Ramos (cell line): ENCODE measurements around the gene ASIC4.

Experiments
- in situ Hi-C: fragments of 300-500 bp; cut with MboI; formaldehyde crosslinking; loops from one replicate; pipeline ENCODE4 v1.14.3; 2022; ENCODE audit warnings: low sequenced_read_pairs; ENCODE audit not compliant: unreplicated experiment

ASIC4 gene

DNA sequence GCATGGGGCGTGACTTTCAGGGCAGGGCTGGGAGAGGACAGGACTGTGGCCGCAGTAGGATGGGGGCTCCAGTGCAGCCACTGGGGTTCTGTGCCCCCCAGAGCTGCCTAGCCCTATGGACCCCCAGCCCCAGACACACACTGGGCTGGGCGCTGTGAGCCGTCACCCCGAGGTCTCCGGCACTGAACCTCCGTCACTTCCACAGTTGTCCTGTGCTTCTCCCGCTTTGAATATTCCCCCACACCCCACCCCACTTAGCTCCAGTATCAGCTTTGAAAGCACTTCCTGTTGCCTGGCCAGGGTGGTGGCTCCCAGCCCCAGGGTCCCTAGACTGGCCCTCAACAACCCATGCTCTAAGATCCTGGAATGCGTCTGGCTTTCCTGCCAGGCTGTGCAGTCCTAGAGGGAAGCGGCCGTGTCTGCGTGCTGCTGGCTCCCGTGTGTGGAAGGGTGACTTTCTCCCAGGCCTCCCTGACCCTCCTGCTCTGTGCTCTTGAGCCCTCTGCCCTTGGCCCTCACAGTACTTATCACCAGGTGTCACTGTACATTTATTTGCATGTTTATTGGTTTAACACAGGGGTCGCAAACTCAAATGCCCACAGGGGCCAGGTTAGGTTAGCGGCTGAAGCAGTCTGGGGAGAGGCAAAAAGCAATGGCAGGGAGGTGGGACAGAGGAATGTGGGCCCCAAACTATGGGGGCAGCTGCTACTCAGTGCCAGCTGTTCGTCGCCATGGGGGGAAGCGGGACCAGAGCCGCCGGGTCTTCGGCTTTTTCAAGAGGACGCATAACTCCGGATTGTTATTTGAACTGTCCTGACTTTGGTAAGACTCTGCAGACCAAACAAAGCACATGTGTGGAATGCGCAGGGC is 47.1 kb downstream of the ASIC4 start:
- in situ Hi-C loops, result no loop called here

DNA sequence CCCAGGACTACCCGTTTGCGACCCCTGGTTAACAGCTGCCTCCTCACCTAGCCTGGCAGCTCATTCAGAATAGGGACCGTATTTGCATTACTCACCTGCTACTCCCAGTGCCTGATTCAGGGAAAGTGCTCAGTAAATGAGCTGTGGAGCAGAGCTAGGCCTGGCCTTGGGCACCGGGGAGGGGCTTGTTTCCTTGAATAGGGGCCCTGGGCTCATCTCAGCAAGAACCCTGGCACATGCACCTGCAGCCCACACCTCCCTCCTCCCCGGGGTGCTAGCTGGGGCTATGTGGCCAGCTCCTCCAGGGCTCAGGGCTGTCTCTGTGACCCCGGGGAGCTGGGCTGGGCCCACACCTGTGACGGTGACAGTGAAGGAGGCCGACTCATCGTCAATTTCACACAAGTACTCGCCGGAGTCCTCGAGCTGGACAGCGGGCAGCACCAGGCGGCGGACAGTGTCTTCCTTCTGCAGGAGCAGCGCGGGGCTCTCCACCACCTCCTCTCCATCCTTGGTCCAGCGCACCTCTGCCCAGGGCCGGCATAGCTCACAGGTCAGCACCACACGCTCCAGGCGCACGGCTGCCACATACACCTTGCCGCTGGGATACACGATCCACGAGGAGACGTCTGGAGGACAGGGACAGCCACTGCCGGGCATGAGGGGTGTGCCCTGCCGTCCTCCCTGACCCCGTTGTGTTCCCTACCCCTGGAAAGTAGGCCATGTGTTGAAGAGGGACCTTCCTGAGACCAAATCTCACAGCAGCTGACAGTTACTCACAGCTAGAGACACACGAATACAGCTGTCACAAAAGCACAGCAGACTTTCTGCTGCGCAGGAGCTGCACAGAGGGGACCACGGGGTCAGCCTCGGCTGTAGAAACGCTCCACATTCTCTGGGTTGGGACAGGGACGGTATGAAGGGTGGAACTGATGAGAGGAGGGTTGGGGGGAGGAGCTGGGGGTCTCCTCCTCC is 48.1 kb downstream of the ASIC4 start:
- in situ Hi-C loops, result no loop called here

DNA sequence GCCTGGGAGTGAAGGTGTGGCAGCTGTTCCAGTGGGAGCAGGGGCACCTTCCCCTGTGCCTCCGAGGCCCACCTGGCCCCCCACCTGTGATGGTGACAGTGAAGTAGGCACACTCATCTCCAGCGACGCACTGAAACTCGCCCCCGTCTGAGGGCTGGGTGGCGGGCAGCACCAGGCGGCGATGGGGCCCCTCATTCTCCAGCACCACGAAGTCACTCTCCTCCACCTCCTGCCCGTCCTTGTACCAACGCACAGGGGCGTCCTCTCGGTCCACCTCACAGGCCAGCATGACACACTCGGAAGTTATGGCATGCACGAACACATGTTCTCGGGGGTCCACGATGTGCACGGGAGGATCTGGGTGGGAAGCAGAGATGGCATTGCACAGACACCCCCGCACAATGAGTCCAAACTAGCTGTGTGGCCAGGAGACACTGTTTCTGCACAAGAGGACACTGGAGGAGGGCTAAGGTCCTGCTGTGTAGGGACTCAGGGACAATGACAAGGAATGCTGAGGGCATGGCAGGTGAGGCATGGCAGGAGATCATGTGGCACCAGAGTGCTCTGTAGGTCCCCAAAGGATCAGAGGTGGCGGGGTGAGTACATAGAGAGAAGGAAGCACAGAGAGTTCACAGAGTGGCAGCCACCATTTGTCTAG is 49.1 kb downstream of the ASIC4 start:
- in situ Hi-C loops, result no loop called here

DNA sequence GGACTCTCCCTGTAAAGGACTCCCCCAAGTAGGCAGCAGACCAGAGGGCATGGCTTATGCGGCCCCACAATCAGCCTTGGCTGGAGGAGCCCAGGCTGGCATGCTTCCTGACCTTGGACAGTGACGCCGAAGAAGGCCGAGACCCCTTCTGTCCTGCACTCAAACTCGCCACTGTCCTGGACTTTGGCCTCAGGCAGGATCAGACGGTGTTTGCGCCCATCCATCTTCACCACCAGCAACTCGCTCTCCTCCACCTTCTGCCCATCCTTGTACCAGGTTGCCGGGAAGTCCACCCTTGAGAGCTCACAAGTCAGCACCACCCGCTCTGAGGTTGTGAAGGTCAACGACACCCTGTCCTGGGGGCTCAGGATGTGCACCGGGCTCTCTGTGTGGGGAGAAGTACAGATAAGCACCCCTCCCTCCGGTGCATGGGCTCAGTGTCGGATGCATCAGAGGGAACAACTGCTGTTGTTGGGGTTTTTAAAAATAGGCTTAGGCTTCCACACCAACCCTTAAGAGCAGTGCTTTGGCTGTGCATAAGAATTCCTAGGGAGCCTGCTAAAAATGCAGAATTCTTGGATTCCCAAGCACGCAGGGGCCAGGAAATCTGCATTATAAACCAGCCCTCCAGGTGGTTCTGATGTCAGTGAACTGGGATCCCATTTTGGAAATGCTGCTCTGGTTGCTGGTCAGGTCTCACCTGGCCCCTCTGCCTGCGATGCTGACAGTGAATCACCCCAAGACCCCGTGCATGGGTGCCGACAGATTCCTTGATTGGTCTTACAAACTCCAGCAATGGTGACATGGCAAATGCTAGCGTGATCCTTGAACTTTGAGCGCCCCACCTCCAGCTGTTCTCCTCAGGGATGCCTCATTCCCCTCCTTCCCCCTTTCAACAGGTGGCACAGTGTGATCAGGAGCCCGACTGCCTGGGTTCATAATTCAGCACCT is 51.1 kb downstream of the ASIC4 start:
- in situ Hi-C loops, result no loop called here

DNA sequence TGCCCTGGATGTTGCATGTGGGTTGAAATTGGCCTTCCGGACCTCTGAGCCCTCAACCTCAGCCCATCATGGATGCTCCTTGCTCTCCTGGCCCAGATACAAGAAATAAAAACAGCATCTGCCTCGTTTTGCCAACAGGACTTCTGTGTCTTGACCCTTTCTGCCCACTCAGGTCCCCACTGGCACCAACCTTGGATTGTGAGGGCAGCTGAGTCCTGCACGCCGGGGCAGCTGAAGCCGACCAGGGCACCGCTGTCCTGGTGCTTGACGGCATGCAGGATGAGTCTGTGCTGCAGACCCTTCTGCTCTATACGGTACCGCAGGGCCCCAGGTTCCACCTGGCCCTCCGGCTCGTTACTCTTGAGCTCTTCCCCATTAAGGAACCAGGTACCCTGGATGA is 52.4 kb downstream of the ASIC4 start:
- in situ Hi-C loops, result no loop called here

DNA sequence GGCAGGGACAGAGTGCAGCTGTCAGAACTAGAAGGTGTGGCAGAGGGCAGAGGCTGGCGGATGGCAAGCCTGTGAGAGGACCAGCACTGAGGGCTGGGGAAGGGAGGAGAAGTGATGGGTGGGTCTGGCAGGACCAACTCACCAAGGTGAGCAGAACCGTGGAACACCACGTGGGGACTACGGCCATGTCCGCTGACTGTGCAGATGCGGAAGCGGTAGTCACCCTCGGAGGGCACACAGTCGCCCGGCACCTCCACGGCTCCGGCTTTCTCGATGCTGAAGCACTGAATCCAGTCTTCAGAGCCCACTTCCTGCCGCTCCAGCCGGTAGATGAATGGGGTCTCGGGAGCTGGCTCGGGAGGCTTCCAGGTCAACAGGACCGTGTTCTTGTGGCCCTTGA is 52.8 kb downstream of the ASIC4 start:
- in situ Hi-C loops, result no loop called here

DNA sequence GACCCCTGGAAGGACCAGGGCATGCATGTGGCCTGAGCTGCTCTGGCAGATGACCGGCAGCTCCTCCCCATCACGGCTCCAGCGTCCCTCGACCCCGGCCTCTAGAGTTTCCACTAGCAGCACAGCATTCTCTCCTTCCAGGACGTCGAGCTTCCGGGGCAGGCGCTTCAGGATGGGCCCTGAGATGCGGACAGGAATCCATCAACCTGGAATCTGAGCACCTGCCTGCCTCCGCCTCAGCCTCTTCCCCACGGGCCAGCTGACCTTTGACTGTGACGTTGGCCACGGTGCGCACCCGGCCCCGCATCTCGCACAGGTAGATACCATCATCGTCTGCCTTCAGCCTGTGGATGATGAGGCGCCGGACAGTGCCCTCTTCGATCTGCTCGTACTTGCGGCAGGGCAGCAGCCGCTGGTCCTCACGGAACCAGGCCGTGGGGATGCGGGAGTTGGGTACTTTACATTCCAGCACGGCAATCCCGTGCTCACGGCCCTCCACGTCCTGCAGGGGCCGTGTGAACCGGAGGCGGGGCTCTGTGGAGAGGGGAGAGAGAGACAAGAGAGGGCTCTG is 53.6 kb downstream of the ASIC4 start:
- in situ Hi-C loops, result no loop called here

DNA sequence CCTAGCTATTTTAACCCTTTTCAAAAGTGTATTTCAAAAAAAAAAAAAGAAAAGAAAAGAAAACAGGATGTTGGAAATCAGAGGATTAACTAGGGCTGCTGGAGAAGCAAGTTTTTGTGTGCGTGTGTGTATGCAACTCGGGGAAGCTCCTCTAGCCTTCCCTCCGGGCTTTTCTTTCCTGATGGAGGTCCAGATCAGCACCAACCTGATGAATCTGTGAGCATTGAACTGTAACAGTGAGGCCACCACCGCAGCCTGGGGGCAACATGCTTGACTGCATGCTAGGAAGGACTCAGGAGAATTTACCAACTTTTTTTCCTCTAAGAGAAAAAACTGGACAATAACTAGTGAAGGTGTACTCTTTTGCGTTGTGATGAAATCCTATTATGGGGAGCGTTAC is 54.8 kb downstream of the ASIC4 start:
- in situ Hi-C loops, result no loop called here

DNA sequence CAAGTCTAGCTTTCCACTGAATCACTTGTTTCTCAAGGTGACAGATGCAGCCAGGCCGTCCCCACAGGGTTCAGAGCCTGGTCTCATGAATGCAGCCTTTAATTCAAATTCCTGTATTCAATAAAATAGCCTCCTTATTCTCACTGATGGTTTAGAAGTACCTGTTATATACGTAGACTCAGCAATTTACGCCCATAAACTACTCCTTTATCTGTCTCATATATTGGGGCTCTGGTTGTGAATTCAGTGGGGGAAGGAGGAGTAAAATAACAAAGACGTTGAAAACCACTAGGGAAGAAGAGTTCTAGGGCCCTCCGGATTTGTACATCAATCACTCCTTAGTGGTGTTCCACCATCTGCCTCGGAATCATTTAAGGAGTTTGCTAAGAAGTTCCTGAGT is 55.4 kb downstream of the ASIC4 start:
- in situ Hi-C loops, result no loop called here

DNA sequence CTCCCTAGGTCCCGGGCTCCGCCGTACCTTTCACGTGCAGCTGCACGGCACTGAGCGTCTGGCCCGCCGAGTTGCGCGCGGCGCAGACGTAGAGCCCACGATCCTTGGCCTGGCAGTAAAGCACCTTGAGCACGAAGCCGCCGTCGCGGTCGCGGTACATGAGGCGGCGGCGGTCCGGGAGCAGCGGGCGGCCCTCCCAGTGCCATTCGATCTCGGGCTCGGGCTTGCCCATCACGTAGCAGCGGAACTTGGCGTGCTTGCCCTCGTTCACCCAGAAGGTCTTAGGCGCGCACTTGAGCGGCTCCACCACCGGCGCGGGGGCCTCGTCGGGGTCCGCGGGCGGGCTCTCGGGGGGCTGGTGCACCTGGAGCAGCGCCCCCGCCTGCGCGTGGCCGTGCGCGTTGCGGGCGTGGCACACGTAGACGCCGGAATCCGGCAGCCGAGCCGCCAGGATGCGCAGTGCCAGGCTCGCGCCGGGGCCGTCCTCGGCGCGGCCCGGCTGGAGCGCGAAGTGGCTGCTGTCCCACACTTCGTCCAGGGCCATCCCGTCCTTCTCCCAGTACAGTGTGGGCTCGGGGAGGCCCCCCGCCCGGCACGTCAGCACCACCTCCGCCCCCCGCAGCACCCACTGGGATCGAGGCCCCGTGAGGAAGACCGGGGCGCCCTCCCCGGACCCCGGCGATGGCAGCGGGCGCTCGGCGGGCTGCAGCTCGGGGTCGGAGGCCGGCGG is 56.1 kb downstream of the ASIC4 start:
- in situ Hi-C loops, result no loop called here

DNA sequence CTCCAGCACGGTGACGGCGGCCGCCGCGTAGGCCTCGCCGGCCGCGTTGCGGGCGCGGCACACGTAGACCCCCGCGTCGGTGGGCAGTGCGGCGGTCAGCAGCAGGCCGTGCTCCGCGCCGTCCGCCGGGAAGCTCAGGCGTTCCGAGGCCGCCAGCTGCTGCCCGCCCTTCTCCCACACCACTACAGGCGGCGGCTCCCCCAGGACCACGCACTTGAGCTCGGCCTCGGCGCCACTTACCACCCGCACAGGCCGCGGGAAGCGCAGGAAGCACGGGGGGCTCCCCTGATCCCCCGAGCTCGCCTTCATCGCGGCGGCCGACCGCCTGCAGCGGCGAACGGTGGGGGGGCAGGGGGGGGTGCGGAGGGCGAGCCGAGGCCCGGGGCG is 56.6 kb downstream of the ASIC4 start:
- in situ Hi-C loops, result no loop called here

DNA sequence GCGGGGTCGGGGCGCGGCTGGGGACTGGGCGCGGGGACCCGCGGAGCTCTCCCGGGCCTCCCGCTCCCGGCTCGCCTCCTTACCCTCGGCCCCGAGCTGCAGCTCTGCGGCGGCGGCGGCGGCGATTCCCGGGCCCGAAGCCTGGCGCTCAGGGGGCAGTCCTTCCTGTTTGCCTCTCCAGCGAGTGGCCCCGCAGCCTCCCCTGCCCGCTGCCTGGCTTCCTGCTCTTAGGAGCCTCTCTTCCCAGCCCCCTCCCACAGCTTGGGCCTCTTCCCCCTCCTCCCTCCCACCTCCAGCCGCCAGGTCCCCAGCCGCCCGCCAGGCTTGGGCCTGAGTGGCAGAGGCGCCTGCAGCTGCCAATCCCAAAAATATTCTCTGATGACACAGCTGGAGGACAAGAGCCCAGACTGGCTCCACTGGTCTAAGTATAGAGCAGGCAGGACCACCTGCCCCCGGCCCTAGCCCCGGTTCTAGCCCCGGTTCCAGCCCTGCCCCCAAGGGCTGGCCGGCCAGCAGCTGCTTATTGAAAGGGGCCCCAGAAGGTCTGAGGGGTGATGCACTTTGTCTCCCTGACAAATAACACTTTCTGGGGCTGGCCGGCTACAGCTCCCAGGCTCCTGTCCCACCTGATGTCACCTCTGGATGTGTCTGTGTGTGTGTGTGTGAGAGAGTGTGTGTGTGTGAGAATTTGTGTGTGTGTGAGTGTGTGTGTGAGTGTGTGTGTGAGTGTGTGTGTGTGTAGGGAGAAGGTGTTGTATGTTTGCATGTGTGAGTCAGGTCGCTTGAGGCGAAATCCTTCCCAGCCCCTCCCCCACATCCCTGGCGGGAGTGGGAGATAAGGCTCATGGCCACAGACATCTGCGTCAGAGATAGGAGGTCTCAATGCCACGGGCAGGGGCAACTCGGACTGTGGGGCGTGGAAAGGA is 57.3 kb downstream of the ASIC4 start, which contains the start of gene OBSL1:
OBSL1 (minus strand) TSS at position 229 of the 926 bp plus-strand sequence. CDS start 307 bp downstream, outside the sequence.
- in situ Hi-C loops, result no loop called here

DNA sequence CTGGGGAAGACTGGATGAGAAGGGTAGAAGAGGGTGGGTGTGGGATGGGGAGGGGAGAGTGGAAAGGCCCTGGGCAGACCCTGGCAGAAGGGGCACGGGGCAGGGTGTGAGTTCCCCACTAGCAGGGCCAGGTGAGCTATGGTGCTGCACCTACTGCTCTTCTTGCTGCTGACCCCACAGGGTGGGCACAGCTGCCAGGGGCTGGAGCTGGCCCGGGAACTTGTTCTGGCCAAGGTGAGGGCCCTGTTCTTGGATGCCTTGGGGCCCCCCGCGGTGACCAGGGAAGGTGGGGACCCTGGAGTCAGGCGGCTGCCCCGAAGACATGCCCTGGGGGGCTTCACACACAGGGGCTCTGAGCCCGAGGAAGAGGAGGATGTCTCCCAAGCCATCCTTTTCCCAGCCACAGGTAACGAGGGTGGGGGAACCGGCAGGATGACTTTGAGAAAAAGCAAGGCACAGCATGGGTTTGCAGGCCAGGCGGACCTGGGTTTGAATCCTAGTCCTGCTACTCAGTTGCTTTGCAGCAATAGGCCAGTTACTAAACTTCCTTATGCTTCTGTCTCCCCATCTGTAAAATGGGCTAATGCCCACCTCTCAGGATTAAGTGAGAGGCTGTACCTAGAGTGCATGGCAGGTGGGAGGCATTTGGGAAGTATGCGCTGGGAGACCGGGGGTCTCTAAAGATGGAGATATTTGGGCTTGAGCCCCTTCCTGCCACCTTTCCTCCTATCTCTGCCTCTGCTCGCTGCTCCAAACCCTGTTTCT is 58.1 kb downstream of the ASIC4 start, which contains the start of gene INHA:
INHA (plus strand) TSS at position 74 of the 765 bp plus-strand sequence; CDS start at position 139, 65 bp downstream.
- in situ Hi-C loops, result no loop called here

DNA sequence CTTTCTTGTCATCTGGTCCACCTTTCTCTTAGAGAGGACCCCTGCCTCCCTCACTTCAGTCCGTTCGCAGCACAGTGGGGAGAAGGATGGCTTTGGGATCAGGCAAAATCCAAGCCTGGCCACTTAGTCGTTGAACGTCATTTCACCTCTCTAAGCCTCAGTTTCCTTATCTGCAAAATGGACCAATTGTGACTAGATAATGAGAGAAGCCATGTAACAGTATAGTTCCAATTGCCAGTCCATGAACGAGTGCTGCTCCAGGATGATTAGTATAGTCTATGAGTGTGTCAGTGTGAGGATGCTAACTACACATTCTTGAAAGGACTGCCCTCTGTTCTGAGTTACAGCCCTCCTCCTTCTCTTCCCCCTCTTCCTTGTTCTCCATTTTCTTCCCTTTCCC is 58.9 kb downstream of the ASIC4 start:
- in situ Hi-C loops, result no loop called here

DNA sequence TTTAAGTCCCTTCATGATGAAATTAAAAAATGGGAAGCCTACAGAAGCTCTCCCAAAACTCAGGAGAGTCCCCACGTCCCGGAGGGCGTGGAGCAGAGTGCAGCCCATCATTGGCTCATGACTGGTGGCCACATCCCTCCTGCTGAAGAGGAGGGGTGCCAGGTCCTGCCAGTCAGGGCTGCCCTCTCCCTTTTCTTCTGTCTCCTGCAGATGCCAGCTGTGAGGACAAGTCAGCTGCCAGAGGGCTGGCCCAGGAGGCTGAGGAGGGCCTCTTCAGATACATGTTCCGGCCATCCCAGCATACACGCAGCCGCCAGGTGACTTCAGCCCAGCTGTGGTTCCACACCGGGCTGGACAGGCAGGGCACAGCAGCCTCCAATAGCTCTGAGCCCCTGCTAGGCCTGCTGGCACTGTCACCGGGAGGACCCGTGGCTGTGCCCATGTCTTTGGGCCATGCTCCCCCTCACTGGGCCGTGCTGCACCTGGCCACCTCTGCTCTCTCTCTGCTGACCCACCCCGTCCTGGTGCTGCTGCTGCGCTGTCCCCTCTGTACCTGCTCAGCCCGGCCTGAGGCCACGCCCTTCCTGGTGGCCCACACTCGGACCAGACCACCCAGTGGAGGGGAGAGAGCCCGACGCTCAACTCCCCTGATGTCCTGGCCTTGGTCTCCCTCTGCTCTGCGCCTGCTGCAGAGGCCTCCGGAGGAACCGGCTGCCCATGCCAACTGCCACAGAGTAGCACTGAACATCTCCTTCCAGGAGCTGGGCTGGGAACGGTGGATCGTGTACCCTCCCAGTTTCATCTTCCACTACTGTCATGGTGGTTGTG is 60.4 kb downstream of the ASIC4 start:
- in situ Hi-C loops, result no loop called here
